ENCODE measurements around the gene SPPL2B. TPM values are rescaled to one million over a fixed set of nuclear protein-coding genes. Genes with fewer than 3 reads are reported as not detected.

Gene SPPL2B
- total RNA-seq, 1 donor from 2014 or later: 69.7 TPM

- H3K36me3 Mint-ChIP-seq (ENCODE audit: low read depth): peaks cover 35% of the 10 kb centered on the region
- intact Hi-C loops (cut with micrococcal nuclease): no loop called here
- no peak overlapping the region for H3K4me3 Mint-ChIP-seq
- peaks cover 24% of the 10 kb centered on the region for H3K4me1 Mint-ChIP-seq
- H3K27ac Mint-ChIP-seq: no peak overlapping the region
- no peaks in the 10 kb centered on the region for H3K27me3 Mint-ChIP-seq
- H3K9me3 Mint-ChIP-seq: no peaks in the 10 kb centered on the region
- DNase-seq: no peak
Observed at GRCh38 chr19:2323707-2324106, 4.8 kb upstream of the SPPL2B start.

- no peaks in the 10 kb centered on the region for H3K27me3 Mint-ChIP-seq
- H3K4me1 Mint-ChIP-seq: peaks cover 28% of the 10 kb centered on the region
- DNase-seq: no peak
- H3K27ac Mint-ChIP-seq: peak overlapping the region; percentile 26
- H3K9me3 Mint-ChIP-seq: no peaks in the 10 kb centered on the region
- intact Hi-C loops (cut with micrococcal nuclease): no loop called here
- H3K36me3 Mint-ChIP-seq (ENCODE audit: low read depth): peaks cover 36% of the 10 kb centered on the region
- no peak overlapping the region for H3K4me3 Mint-ChIP-seq
Observed at GRCh38 chr19:2324220-2324948, 4.1 kb upstream of the SPPL2B start.

- intact Hi-C loops (cut with micrococcal nuclease): loop anchor here (5.0 kb wide), 2 partner anchors 38 to 67 kb away; no protein-coding TSS in a partner anchor
- H3K4me3 Mint-ChIP-seq: peak overlapping the region; percentile 95
- H3K27ac Mint-ChIP-seq: peak overlapping the region; percentile 46
- H3K4me1 Mint-ChIP-seq: peaks cover 37% of the 10 kb centered on the region
- H3K36me3 Mint-ChIP-seq (ENCODE audit: low read depth): peaks cover 36% of the 10 kb centered on the region
- DNase-seq: no peak
- H3K27me3 Mint-ChIP-seq: no peaks in the 10 kb centered on the region
- H3K9me3 Mint-ChIP-seq: no peaks in the 10 kb centered on the region
Observed at GRCh38 chr19:2325281-2326046, 3.0 kb upstream of the SPPL2B start.

- Mint-ChIP-seq H3K36me3 (ENCODE audit: low read depth) (peaks cover 36% of the 10 kb centered on the region), H3K27ac (peak overlapping the region; percentile 97), H3K4me3 (peak overlapping the region; percentile 95), H3K4me1 (peaks cover 43% of the 10 kb centered on the region), H3K9me3 (no peaks in the 10 kb centered on the region), H3K27me3 (no peaks in the 10 kb centered on the region)
- intact Hi-C loops (cut with micrococcal nuclease): loop anchor here (1.0 to 5.0 kb wide), 3 partner anchors 40 to 91 kb away; partner anchors contain the start of genes PLEKHJ1 and SF3A2
- no peak for DNase-seq
Observed at GRCh38 chr19:2326699-2327360, 1.7 kb upstream of the SPPL2B start.

- Mint-ChIP-seq H3K4me3 (peak overlapping the region; percentile 95), H3K9me3 (no peaks in the 10 kb centered on the region), H3K36me3 (ENCODE audit: low read depth) (peaks cover 36% of the 10 kb centered on the region), H3K27ac (peak overlapping the region; percentile 97), H3K27me3 (no peaks in the 10 kb centered on the region), H3K4me1 (peaks cover 51% of the 10 kb centered on the region)
- intact Hi-C loops (cut with micrococcal nuclease): loop anchor here (1.0 to 5.0 kb wide), 4 partner anchors 41 to 177 kb away; partner anchors contain the start of genes AP3D1, PLEKHJ1 and SF3A2
- peak; percentile 91 for DNase-seq
Observed at GRCh38 chr19:2327773-2328400, 597 bp upstream of the SPPL2B start.

GRCh38 chr19:2329149-2329478 lies 630 bp downstream of the SPPL2B start:
- intact Hi-C loops (cut with micrococcal nuclease): loop anchor here (2.0 to 5.0 kb wide), 3 partner anchors 42 to 178 kb away; partner anchors contain the start of gene AP3D1
- peaks cover 51% of the 10 kb centered on the region for H3K4me1 Mint-ChIP-seq
- H3K9me3 Mint-ChIP-seq: no peaks in the 10 kb centered on the region
- H3K27me3 Mint-ChIP-seq: no peaks in the 10 kb centered on the region
- peak overlapping the region; percentile 95 for H3K4me3 Mint-ChIP-seq
- DNase-seq: no peak
- H3K27ac Mint-ChIP-seq: peak overlapping the region; percentile 79
- peaks cover 28% of the 10 kb centered on the region for H3K36me3 Mint-ChIP-seq (ENCODE audit: low read depth)

- peak overlapping the region; percentile 95 for H3K4me3 Mint-ChIP-seq
- H3K27ac Mint-ChIP-seq: peak overlapping the region; percentile 79
- peaks cover 24% of the 10 kb centered on the region for H3K36me3 Mint-ChIP-seq (ENCODE audit: low read depth)
- H3K4me1 Mint-ChIP-seq: peaks cover 51% of the 10 kb centered on the region
- intact Hi-C loops (cut with micrococcal nuclease): loop anchor here (2.0 to 5.0 kb wide), 3 partner anchors 42 to 179 kb away; partner anchors contain the start of gene AP3D1
- no peaks in the 10 kb centered on the region for H3K27me3 Mint-ChIP-seq
- no peaks in the 10 kb centered on the region for H3K9me3 Mint-ChIP-seq
- no peak for DNase-seq
Observed at GRCh38 chr19:2329501-2329916, 1.0 kb downstream of the SPPL2B start.

- peaks cover 23% of the 10 kb centered on the region for H3K36me3 Mint-ChIP-seq (ENCODE audit: low read depth)
- DNase-seq: no peak
- peak overlapping the region; percentile 48 for H3K27ac Mint-ChIP-seq
- peak overlapping the region; percentile 28 for H3K4me3 Mint-ChIP-seq
- intact Hi-C loops (cut with micrococcal nuclease): no loop called here
- H3K4me1 Mint-ChIP-seq: peaks cover 50% of the 10 kb centered on the region
- H3K9me3 Mint-ChIP-seq: no peaks in the 10 kb centered on the region
- no peaks in the 10 kb centered on the region for H3K27me3 Mint-ChIP-seq
Observed at GRCh38 chr19:2330255-2330631, 1.8 kb downstream of the SPPL2B start.

- Mint-ChIP-seq H3K36me3 (ENCODE audit: low read depth) (peaks cover 24% of the 10 kb centered on the region), H3K27ac (peak overlapping the region; percentile 48), H3K27me3 (no peaks in the 10 kb centered on the region), H3K4me1 (peaks cover 47% of the 10 kb centered on the region), H3K4me3 (peak overlapping the region; percentile 28), H3K9me3 (peaks cover 5% of the 10 kb centered on the region)
- intact Hi-C loops (cut with micrococcal nuclease): no loop called here
- DNase-seq: no peak
Observed at GRCh38 chr19:2330632-2331284, 2.3 kb downstream of the SPPL2B start.

GRCh38 chr19:2331601-2332246 lies 3.2 kb downstream of the SPPL2B start:
- H3K36me3 Mint-ChIP-seq (ENCODE audit: low read depth): peaks cover 22% of the 10 kb centered on the region
- H3K27ac Mint-ChIP-seq: peak overlapping the region; percentile 87
- DNase-seq: no peak
- peaks cover 46% of the 10 kb centered on the region for H3K4me1 Mint-ChIP-seq
- peaks cover 10% of the 10 kb centered on the region for H3K9me3 Mint-ChIP-seq
- intact Hi-C loops (cut with micrococcal nuclease): no loop called here
- no peaks in the 10 kb centered on the region for H3K27me3 Mint-ChIP-seq
- peak overlapping the region; percentile 60 for H3K4me3 Mint-ChIP-seq

GRCh38 chr19:2332341-2333026 lies 4.0 kb downstream of the SPPL2B start:
- H3K27ac Mint-ChIP-seq: peak overlapping the region; percentile 87
- H3K4me3 Mint-ChIP-seq: peak overlapping the region; percentile 60
- H3K36me3 Mint-ChIP-seq (ENCODE audit: low read depth): peaks cover 22% of the 10 kb centered on the region
- H3K27me3 Mint-ChIP-seq: no peaks in the 10 kb centered on the region
- H3K9me3 Mint-ChIP-seq: peaks cover 10% of the 10 kb centered on the region
- peak; percentile 87 for DNase-seq
- intact Hi-C loops (cut with micrococcal nuclease): no loop called here
- H3K4me1 Mint-ChIP-seq: peaks cover 38% of the 10 kb centered on the region

GRCh38 chr19:2333027-2333806 lies 4.7 kb downstream of the SPPL2B start:
- intact Hi-C loops (cut with micrococcal nuclease): no loop called here
- peaks cover 34% of the 10 kb centered on the region for H3K4me1 Mint-ChIP-seq

More at GRCh38 chr19:2333027-2333806, 4.7 kb downstream of the SPPL2B start:
- peak overlapping the region; percentile 58 for H3K27ac Mint-ChIP-seq
- H3K27me3 Mint-ChIP-seq: no peaks in the 10 kb centered on the region
- peaks cover 10% of the 10 kb centered on the region for H3K9me3 Mint-ChIP-seq
- peak overlapping the region; percentile 44 for H3K4me3 Mint-ChIP-seq
- DNase-seq: no peak
- H3K36me3 Mint-ChIP-seq (ENCODE audit: low read depth): peaks cover 18% of the 10 kb centered on the region
